ENCODE results near the gene LYSMD1.

Gene LYSMD1

GRCh38 chr1:151175041-151175741 lies 9.5 kb upstream of the LYSMD1 start:
- DNase-seq (ENCODE audit: low read depth, low spot score), result no peak

DNA sequence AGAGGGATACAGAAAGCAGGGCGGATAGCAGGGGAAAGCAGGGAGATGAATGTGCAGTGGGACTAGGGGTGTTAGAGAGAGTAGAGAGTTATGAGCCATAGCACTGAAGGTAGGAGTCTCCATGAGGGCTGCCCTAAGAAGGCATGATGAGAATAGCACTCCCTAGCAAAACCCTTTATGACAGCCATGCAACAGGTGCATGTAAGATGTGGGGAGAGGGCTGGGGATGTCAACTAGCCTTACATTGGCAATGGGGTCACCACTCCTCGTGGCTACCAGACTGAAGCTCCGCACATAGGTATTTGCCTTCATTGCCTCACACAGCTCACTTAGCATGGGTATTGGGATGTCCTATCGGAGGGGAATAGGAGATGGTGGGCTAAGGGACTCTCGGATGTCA lies 5.5 kb upstream of the LYSMD1 start:
- DNase-seq (ENCODE audit: low read depth, low spot score), result no peak

DNA sequence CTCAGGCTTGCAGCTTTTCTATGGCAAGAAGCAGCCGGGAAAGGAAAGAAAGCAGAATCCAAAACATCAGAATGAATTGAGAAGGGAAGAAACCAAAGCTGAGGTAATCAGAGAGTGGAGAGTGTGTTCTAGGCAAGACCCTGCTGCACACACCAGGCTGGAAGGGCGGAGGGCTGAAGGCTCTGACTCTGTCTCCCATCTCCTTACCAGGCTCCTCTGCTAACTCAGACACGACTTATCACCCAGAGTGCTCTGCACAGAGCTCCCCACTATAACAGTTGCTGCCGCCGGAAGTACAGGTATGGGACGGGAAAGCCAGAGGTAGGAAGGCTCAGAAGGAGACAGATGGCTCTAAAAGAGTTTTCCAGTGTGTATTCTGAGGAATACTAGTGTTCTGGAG lies 1.4 kb upstream of the LYSMD1 start:
- no peak for DNase-seq (ENCODE audit: low read depth, low spot score)

DNA sequence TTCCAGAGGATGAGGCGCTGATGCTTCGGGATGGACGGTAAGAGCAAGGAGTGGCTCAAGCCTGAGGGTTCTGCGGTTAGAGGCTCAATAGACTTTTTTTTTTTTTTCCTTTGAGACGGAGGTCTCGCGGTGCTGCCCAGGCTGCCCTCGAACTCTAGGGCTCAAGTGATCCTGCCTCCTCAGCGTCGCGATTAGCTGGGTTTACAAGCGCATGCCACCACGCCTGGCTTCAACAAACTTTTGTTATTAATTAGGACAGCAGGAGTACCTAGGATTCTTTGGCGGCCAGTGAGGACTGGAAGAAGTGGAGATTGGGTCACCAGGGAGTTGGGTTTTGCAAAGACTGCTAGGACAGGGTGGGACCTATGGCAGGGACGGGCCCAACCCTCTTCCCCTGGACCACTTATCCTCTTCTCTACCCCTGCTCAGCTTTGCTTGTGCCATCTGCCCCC lies 829 bp upstream of the LYSMD1 start:
- DNase-seq (ENCODE audit: low read depth, low spot score), result no peak

DNA sequence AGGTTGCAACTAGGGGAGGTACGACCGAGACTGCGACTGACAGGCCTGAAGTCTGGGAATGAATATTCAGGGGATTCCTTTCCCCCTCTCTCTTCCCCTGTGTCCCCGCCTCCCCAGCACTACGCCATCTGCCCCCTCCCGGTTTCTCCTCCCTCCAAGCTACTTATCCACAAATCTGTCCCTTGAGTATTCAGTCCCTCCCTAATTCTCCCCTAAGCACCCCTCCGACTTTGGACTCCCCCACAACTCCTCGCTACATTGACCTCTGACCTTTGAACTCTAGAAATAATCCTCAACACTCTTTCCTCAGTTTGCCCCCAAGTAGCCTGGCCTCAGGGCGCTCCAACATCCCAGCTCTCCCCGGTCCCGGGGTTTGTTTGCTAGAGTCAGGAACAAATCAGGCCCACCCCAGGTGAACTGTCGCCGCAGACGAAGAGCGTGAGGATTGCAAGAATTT lies 393 bp downstream of the LYSMD1 start:
- DNase-seq (ENCODE audit: low read depth, low spot score), result no peak

GRCh38 chr1:151164732-151165280 lies 896 bp downstream of the LYSMD1 start:
- DNase-seq (ENCODE audit: low read depth, low spot score), result no peak

GRCh38 chr1:151159373-151159772 lies 6.3 kb downstream of the LYSMD1 start:
- DNase-seq (ENCODE audit: low read depth, low spot score), result no peak

DNA sequence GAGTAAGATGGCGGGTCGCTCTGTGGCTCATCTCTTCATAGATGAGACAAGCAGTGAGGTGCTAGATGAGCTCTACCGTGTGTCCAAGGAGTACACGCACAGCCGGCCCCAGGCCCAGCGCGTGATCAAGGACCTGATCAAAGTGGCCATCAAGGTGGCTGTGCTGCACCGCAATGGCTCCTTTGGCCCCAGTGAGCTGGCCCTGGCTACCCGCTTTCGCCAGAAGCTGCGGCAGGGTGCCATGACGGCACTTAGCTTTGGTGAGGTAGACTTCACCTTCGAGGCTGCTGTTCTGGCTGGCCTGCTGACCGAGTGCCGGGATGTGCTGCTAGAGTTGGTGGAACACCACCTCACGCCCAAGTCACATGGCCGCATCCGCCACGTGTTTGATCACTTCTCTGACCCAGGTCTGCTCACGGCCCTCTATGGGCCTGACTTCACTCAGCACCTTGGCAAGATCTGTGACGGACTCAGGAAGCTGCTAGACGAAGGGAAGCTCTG lies 6.9 kb downstream of the LYSMD1 start:
- DNase-seq (ENCODE audit: low read depth, low spot score), result no peak

DNA sequence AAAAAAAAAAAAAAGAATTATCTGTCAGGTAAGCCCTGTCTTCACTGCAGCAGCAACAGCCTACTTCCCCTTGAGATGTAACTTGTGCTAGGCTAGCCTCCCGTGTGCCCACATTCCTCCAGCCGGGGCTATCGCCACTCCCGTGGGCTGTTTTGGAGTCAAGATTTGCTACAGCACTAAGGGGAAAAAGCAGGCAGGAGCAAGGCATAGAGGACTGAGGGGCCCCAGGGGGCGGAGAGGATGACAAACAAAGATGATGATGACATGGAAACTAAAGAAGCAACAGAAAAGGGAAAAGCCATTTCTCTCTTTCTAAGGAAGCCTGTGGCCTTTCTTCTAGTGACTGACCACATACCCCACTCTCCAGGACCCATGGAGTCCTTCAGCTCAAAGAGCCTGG lies 7.4 kb downstream of the LYSMD1 start:
- DNase-seq (ENCODE audit: low read depth, low spot score), result no peak

- DNase-seq (ENCODE audit: low read depth, low spot score), result no peak
These were observed 8.6 kb downstream of the LYSMD1 start for GRCh38 chr1:151157067-151157531.

GRCh38 chr1:151156515-151156819 lies 9.2 kb downstream of the LYSMD1 start, which contains the start of gene TNFAIP8L2:
Gene TNFAIP8L2 (plus strand): TSS chr1:151156649. CDS start chr1:151158698, 2,049 bp downstream.
- no peak for DNase-seq (ENCODE audit: low read depth, low spot score)

DNA sequence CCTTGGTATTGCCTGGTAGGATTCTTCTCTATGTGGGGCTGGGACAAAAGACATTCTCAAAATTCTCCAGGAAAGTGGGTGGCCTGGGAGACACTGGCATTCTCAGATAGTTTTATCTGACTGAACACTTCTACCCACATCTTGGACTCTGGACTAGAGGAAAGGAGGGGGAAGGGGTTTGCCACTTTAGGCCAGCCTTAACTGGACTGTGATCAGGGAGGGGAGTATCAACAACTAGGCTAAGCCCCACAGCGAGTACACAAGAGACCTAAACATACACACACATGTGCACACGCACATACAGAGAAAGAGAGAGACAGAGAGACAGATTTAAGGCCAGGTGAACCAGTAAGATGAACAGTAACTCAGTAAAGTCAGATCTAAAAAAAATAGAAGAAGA lies 18.0 kb downstream of the LYSMD1 start:
- no peak for DNase-seq (ENCODE audit: low read depth, low spot score)

- DNase-seq (ENCODE audit: low read depth, low spot score), result no peak
These were observed 18.6 kb downstream of the LYSMD1 start for GRCh38 chr1:151147132-151147503.

DNA sequence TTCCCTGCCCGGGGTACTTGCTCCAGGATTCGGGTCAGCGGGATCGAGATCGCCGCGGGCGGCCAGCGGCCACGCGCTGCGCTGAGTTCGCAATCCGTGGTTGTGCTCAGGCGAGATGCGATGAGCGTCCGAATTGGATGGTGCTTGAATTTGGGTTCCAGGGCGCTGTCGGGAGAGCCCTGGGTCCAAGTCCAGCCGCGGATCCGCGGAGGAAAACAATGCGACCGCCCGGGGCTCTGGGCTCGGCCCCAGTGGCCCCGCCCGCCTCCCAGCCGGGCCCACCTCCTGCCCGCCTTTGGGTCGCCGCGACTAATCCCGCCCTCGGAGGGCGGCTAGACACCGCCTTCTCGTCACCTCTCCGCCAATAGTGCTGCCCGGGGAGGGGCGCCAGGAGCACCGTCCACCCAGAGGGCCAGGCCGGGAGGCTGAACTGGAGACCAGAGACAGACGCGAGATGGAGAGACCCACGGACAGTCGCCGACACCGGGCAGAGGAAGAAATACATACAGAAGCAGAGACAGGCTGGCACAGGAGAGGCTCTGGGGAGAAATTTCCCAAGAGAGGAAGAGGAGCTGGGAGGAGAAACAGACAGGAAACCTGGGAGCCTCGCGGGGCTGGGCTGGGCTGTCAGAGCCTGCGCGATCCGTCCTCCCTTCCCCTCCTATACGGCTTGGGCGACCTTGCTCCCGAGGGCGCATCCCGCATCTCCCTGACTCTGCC lies 19.1 kb downstream of the LYSMD1 start, which contains the start of gene SEMA6C:
Gene SEMA6C (minus strand): TSS at position 220 of the 720 bp plus-strand sequence. CDS start 4,010 bp downstream, outside the sequence.
- no peak for DNase-seq (ENCODE audit: low read depth, low spot score)

- DNase-seq (ENCODE audit: low read depth, low spot score), result no peak
These were observed 19.7 kb downstream of the LYSMD1 start for GRCh38 chr1:151146072-151146411.

DNA sequence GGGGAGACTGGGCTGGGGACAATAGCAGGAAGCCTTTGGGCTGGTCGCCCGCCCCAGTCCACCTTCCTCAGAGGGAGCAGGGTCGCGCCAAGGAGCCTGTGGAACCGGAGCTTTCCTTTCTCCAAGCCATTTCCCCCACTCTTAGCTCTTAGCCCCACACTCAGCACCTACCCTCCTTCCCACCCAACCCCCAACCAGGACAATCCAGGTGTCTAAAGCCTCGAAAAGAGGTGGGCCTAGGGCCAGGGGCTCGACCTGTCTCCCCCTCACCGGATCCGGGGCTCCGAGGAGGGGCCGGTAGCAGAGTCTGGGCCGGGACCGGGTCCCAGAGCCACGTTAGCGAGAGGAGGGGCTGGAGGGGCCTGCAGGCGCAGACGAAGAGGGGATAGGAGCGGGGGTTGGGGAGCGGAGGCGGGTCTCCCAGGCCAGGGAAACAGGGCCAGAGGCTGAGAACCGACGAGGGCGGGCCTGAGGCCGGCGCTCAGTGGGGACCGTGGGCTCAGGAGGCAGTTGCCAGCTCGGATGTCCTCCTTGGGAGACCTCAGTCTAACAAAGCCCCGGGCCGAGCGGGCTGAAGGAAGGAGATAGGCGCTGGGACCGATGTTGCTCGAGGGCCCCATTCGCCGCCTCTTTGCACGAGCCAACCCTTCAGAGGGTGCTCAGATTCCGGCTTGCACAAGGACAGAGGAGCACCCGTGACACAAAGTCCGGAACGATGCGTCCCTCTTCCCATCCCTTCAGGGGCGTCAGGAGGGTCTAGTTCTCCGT lies 20.2 kb downstream of the LYSMD1 start:
- DNase-seq (ENCODE audit: low read depth, low spot score), result no peak

- DNase-seq (ENCODE audit: low read depth, low spot score), result no peak
These were observed 21.0 kb downstream of the LYSMD1 start for GRCh38 chr1:151144474-151145303.

- DNase-seq (ENCODE audit: low read depth, low spot score), result no peak
These were observed 21.7 kb downstream of the LYSMD1 start for GRCh38 chr1:151143986-151144385.

DNA sequence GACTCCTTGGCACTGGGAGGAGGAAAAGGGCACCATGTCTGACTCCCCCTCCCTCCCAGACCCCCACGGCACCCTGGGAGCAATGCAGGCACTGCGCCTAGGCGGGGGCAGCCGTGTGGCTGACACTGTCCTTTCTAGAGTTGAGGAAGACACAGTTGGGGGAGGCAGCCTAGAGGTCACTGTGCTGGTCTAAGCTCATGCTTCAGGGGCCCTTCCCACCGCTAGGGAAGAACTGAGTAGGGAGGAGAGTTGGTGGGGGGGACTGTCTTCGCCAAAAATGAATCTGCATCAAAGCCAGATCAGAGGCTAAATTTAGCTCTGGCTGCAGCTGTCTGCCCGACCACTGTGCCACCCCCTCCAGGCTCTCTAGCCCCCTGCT lies 22.7 kb downstream of the LYSMD1 start:
- DNase-seq (ENCODE audit: low read depth, low spot score), result no peak

- no peak for DNase-seq (ENCODE audit: low read depth, low spot score)
These were observed 23.2 kb downstream of the LYSMD1 start for GRCh38 chr1:151142411-151143056.

- DNase-seq (ENCODE audit: low read depth, low spot score), result no peak
These were observed 27.9 kb downstream of the LYSMD1 start for GRCh38 chr1:151137789-151138188.

All from iPS DF 19.7 (cell line).